Vagina (tissue), 2 donors: ENCODE data around the gene PROB1. TPM values are rescaled to one million over a fixed set of nuclear protein-coding genes. Genes with fewer than 3 reads are reported as not detected.
"Not testable (repeated sequence)": the region's sequence is repeated elsewhere in the genome, so short reads cannot be mapped to it uniquely, and the experiment has no call there.

Experiments used
- DNase-seq, 2 donors: peaks; one replicate each; pipeline ENCODE4 v3.0.0-alpha.2; 2017; ENCODE audit errors: extremely low spot score in 2 of 2
- H3K27ac ChIP-seq: fragments of 200-600 bp; sonication (generic); one replicate; pipeline ENCODE4 v1.5.1; 2019
- H3K27me3 ChIP-seq: fragments of 200-600 bp; sonication (generic); one replicate; pipeline ENCODE4 v1.5.1; 2019
- H3K36me3 ChIP-seq, 2 donors: fragments of 200-600 bp; sonication (generic); one replicate each; pipeline ENCODE4 v1.5.1; 2017 to 2019
- H3K4me1 ChIP-seq: fragments of 200-600 bp; sonication (generic); one replicate; pipeline ENCODE4 v1.5.1; 2019
- H3K4me3 ChIP-seq, 2 donors: fragments of 200-600 bp; sonication (generic); 1 replicate in 1 of 2; 2 replicates in 1 of 2; pipeline ENCODE4 v1.5.1; 2016 to 2019
- H3K9me3 ChIP-seq: fragments of 200-600 bp; sonication (generic); one replicate; pipeline ENCODE4 v1.5.1; 2019
- POLR2A ChIP-seq, 2 donors: fragments of 450-650 bp; IDR thresholded peaks; one replicate each; pipeline ENCODE4 v1.6.1; 2017; ENCODE audit warnings: antibody characterized with exemption in 2 of 2, mild to moderate bottlenecking in 2 of 2, moderate library complexity in 2 of 2
- POLR2AphosphoS5 ChIP-seq, 2 donors: sonication (generic); formaldehyde crosslinking; IDR thresholded peaks; one replicate each; pipeline ENCODE4 v1.9.0; 2017; ENCODE audit warnings: antibody characterized with exemption in 2 of 2, mild to moderate bottlenecking in 2 of 2, low read depth in 1 of 2; ENCODE audit not compliant: insufficient read depth in 1 of 2
- intact Hi-C: fragments of 100-400 bp; cut with DNase I; formaldehyde crosslinking; loops from one replicate; pipeline ENCODE4 v1.15.1; 2023
- total RNA-seq: library from RNA; depleted of rRNA; stranded (reverse); fragments of >200 nt; gene quantifications from one replicate; pipeline ENCODE4 v1.2.3, GENCODE V29; 2016
- TF ChIP-seq, protein P1 (sequence below), 3 experiments: fragments of 450-650 bp in 2 of 3; fragments of 200-600 bp in 1 of 3; sonication (generic) in 1 of 3; IDR thresholded peaks; one replicate each; pipeline ENCODE4 v1.5.1; 2017 to 2019; ENCODE audit warnings: antibody characterized with exemption in 3 of 3, mild to moderate bottlenecking in 2 of 3, moderate library complexity in 2 of 3

The PROB1 gene
- total RNA-seq, 1 donor from 2014 or later = 2.5 TPM

DNA sequence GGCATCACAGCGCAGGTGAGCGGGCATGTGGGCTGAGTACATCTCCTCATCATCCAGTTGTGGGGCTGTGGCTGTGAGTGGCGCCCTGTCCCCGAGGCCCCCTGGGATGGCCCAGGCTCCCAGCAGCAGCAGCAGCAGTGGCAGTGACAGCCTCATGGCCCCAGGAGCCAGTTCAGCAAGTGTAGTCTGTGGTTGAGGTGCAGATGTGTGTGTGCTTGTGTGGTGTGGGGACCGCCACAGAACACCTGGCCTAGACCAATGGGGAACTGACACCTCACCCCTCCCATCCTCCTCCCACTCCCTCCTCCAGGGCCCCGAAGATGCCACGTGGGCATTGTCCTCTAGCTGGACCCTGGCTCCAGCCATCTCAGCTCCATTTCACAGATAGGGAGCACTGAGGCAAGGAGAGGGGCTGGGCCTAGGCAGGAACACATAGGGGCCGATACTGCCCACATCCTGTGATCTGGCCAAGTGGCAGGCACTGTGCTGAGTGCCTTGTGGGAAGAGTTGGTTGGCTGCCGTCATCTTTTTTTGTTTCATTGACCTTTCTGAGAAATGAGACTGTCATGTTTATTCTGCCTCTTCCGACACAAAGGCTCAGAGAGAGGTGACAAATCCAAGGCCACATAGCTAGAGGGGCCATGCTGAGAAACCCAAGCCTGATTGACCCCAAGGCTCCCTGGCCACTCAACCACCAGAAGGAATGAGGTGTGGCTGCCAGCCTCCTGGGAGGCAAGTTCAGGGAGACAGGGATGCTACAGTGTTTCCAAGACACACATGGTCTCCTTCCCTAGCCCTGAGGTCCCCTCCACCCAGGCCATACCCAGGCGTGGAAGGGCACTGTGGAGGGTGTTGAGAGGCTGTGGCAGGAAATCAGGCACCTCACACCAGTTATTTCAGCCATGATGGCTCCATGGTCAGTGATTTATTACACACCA is 4.9 kb downstream of the PROB1 start, which contains the start of gene MZB1:
Gene MZB1, minus strand, starts transcription at position 213 of the 938 bp plus-strand sequence. Its CDS starts 57 bp downstream, at position 156.
- TF ChIP-seq, protein P1, sequence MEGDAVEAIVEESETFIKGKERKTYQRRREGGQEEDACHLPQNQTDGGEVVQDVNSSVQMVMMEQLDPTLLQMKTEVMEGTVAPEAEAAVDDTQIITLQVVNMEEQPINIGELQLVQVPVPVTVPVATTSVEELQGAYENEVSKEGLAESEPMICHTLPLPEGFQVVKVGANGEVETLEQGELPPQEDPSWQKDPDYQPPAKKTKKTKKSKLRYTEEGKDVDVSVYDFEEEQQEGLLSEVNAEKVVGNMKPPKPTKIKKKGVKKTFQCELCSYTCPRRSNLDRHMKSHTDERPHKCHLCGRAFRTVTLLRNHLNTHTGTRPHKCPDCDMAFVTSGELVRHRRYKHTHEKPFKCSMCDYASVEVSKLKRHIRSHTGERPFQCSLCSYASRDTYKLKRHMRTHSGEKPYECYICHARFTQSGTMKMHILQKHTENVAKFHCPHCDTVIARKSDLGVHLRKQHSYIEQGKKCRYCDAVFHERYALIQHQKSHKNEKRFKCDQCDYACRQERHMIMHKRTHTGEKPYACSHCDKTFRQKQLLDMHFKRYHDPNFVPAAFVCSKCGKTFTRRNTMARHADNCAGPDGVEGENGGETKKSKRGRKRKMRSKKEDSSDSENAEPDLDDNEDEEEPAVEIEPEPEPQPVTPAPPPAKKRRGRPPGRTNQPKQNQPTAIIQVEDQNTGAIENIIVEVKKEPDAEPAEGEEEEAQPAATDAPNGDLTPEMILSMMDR (IDR thresholded peaks at IDR 0.05) = no peak
- peak in 1 of 2 donors; percentile 46 for TF ChIP-seq POLR2AphosphoS5 (IDR thresholded peaks at IDR 0.05; ENCODE audit: insufficient read depth in 1 of 2, low read depth in 1 of 2)
- TF ChIP-seq POLR2A (IDR thresholded peaks at IDR 0.05) = no peak
- H3K4me1 ChIP-seq = peaks cover 55% of the 10 kb centered on the region
- no peak within 1 kb of the TSS for H3K4me3 ChIP-seq

DNA sequence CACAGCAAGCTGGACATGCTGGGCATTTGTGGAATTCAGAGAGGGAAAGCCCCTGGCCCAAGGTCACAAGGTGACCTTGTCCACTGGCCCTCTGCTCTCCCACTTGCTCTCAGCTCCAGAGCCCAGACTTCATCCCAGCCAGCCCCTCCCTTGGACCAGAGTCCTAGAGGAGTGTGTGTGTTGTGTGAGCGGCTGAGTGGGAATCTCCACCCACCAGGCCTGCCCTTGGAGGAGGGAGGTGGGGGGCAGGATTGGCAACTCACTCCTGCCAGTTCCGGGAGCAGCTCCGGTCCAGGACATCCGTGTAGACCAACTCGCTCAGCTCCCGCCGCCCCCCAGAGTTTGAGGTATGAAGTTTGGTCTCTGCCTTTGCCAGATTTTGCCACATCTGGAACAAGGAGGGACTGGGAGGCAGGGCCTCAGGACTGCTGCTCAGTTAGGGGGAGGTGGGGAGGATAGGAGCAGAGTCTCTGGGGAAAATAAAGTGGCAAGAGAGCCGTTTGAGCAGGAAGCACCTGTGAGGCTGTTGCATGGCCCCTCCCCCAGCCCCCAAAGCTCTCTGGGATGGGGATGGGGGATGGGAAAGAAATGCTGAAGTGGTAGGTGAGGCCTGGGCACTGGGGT is 6.6 kb downstream of the PROB1 start:
- Histone ChIP-seq H3K36me3 (no peaks in the 10 kb centered on the region), H3K4me3 (no peak overlapping the region), H3K27ac (no peak overlapping the region), H3K9me3 (no peaks in the 10 kb centered on the region), H3K27me3 (no peaks in the 10 kb centered on the region), H3K4me1 (peaks cover 53% of the 10 kb centered on the region)
- TF ChIP-seq, protein P1 (IDR thresholded peaks at IDR 0.05) = no peak
- TF ChIP-seq POLR2AphosphoS5 (IDR thresholded peaks at IDR 0.05; ENCODE audit: insufficient read depth in 1 of 2, low read depth in 1 of 2) (no peak), POLR2A (IDR thresholded peaks at IDR 0.05) (no peak)
- intact Hi-C loops = no loop called here
- no peak for DNase-seq

More for the DNA sequence above, 4.9 kb downstream of the PROB1 start, which contains the start of gene MZB1:
- intact Hi-C loops = no loop called here
- H3K9me3 ChIP-seq = no peaks in the 10 kb centered on the region
- peaks cover 5% of the 10 kb centered on the region for H3K27me3 ChIP-seq
- no peak for DNase-seq
- H3K36me3 ChIP-seq = no peaks in the 10 kb centered on the region
- no peak within 1 kb of the TSS for H3K27ac ChIP-seq

DNA sequence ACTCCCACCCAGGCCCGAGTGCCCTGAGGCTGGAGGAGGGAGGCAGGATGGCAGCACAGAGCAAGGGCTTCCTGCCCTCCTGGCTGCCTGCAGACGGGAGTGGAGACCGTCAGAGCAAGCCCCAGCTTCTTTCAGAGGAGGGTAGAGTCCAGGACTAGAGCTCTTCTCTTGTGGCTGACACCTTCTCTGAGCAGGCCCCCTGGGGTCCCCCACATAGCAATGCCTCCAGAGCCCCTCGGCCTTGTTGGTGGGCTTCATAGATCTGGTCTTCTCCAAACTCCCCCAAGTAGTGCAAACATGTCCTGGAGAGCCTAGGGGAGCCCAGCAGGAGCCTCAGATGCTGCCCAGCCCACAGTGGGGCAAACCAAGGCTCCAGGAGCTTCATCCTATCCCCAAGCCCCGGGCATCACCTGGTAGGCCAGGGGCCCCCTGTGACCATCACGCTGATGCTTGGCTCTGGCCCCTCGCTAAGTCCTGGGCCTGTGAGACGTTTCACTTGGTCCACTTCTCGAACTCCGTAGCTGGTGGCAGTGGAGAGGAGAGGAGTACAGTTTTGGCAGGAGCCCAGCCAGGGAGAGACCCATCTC is 7.2 kb downstream of the PROB1 start:
- Histone ChIP-seq H3K4me1 (peaks cover 47% of the 10 kb centered on the region), H3K4me3 (no peak overlapping the region), H3K9me3 (no peaks in the 10 kb centered on the region), H3K27ac (no peak overlapping the region), H3K36me3 (no peaks in the 10 kb centered on the region), H3K27me3 (no peaks in the 10 kb centered on the region)
- no peak for TF ChIP-seq POLR2A (IDR thresholded peaks at IDR 0.05)
- TF ChIP-seq POLR2AphosphoS5 (IDR thresholded peaks at IDR 0.05; ENCODE audit: insufficient read depth in 1 of 2, low read depth in 1 of 2) = no peak
- TF ChIP-seq, protein P1 (IDR thresholded peaks at IDR 0.05) = no peak
- peak in 1 of 2 donors; percentile 93 for DNase-seq
- intact Hi-C loops = no loop called here

DNA sequence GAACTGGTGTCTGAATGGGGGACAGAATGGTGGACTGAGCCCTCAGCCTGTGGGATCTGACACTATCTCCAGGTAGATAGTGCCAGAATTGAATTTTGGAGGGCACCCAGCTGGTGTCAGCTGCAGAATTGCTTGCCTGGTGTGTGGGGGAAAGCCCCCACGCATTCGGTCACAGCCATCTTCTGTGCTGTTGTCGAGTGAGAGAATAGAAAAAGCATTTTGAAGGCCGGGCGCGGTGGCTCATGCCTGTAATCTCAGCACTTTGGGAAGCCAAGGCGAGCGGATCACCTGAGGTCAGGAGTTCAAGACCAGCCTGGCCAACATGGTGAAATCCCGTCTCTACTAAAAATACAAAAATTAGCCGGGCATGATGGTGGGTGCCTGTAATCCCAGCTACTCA is 7.9 kb downstream of the PROB1 start:
- H3K27ac ChIP-seq, H3K4me3 ChIP-seq, DNase-seq, H3K36me3 ChIP-seq, H3K9me3 ChIP-seq, H3K27me3 ChIP-seq, intact Hi-C loops: not testable (repeated sequence)
- peaks cover 40% of the 10 kb centered on the region for H3K4me1 ChIP-seq

DNA sequence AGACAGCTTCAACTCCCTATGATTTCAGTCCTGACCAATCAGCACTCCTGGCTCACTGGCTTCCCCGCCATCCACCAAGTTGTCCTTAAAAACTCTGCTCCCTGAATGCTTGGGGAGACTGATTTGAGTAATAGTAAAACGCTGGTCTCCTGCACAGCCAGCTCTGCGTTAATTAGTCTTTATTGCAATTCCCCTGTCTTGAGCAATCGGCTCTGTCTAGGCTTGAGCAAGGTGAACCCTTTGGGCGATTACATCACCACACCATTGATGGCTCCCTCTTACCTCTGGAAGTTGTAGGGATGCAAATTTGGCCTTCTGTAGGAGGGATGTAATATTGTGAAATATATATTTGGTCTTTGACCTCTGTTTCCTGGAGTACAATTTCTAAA is 8.9 kb downstream of the PROB1 start:
- H3K9me3 ChIP-seq = no peaks in the 10 kb centered on the region
- H3K4me3 ChIP-seq = no peak overlapping the region
- DNase-seq = no peak
- peaks cover 38% of the 10 kb centered on the region for H3K4me1 ChIP-seq
- peak in 1 of 2 donors; percentile 51 for TF ChIP-seq POLR2AphosphoS5 (IDR thresholded peaks at IDR 0.05; ENCODE audit: insufficient read depth in 1 of 2, low read depth in 1 of 2)
- TF ChIP-seq, protein P1 (IDR thresholded peaks at IDR 0.05) = no peak
- no peaks in the 10 kb centered on the region for H3K36me3 ChIP-seq
- intact Hi-C loops = no loop called here
- H3K27ac ChIP-seq = no peak overlapping the region
- H3K27me3 ChIP-seq = no peaks in the 10 kb centered on the region
